Esophagus muscularis mucosa (tissue), 4 donors: Measurements from ENCODE around the gene PSMD12.

Experiments used
- CTCF ChIP-seq, 3 experiments: fragments of 200-600 bp in 2 of 3; fragments of 450-650 bp in 1 of 3; sonication (generic) in 2 of 3; IDR thresholded peaks; one replicate each; pipeline ENCODE4 v1.5.1; 2017 to 2019; ENCODE audit warnings: antibody characterized with exemption in 3 of 3, mild to moderate bottlenecking in 2 of 3, moderate library complexity in 1 of 3
- EP300 ChIP-seq: sonication (generic); formaldehyde crosslinking; IDR thresholded peaks from one replicate; pipeline ENCODE4 v1.6.1; 2017; ENCODE audit warnings: antibody characterized with exemption
- POLR2A ChIP-seq: fragments of 450-650 bp; IDR thresholded peaks from one replicate; pipeline ENCODE4 v1.6.1; 2017; ENCODE audit warnings: antibody characterized with exemption, moderate library complexity, mild to moderate bottlenecking, low read depth
- POLR2AphosphoS5 ChIP-seq, 2 donors: sonication (generic); formaldehyde crosslinking; IDR thresholded peaks; one replicate each; pipeline ENCODE4 v1.6.1; 2017; ENCODE audit warnings: antibody characterized with exemption in 2 of 2

- TF ChIP-seq POLR2A = no peak
- TF ChIP-seq CTCF (IDR thresholded peaks at IDR 0.05) = no peak
- no peak for TF ChIP-seq POLR2AphosphoS5 (IDR thresholded peaks at IDR 0.05)
- no peak for TF ChIP-seq EP300
These were observed 45.7 kb upstream of the PSMD12 start for GRCh38 chr17:67412032-67412431.
